HG02885 (cell line): Measurements from ENCODE around the gene WNK4.
A peak's percentile ranks its signal among the peaks of the same experiment; 100 is the strongest.

Experiments
- ATAC-seq: cut with Tn5 transposase; IDR thresholded peaks from one replicate; pipeline ENCODE4 v1.9.1; 2021; ENCODE audit warnings: mild to moderate bottlenecking; ENCODE audit not compliant: unreplicated experiment, poor library complexity

WNK4 gene

DNA sequence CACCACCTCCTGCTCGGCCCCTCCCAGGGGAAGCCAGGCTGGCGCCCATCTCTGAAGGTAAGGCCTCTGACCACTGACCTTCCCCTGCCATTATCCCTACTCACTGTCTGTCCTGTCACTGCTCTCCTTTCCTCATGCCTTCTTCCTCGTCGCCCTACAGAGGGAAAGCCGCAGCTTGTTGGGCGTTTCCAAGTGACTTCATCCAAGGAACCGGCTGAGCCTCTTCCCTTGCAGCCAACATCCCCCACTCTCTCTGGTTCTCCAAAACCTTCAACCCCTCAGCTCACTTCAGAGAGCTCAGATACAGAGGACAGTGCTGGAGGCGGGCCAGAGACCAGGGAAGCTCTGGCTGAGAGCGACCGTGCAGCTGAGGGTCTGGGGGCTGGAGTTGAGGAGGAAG is 15.1 kb downstream of the WNK4 start:
- no peak for ATAC-seq

DNA sequence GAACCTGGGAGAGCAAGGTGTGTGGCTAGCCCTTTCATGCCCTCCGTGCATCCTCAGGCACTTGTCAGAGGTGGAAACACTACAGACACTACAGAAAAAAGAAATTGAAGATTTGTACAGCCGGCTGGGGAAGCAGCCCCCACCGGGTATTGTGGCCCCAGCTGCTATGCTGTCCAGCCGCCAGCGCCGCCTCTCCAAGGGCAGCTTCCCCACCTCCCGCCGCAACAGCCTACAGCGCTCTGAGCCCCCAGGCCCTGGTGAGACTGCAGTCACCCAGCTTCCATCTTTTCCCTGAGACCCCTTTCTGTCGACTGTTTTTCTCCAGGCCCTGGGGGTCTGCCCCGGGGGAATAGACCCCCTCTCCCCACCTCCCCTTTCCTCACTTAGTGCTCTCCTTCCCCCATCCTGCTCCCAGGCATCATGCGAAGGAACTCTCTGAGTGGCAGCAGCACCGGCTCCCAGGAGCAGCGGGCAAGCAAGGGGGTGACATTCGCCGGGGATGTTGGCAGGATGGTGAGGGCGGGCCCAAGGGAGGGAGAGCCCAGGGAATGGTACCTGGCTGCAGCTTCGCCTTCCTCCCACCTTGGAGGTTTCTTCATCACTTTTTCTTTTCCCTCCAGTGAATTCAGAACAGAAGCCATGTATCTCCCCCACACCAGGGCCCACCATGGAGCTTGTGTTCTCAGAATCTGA is 15.8 kb downstream of the WNK4 start:
- no peak for ATAC-seq

DNA sequence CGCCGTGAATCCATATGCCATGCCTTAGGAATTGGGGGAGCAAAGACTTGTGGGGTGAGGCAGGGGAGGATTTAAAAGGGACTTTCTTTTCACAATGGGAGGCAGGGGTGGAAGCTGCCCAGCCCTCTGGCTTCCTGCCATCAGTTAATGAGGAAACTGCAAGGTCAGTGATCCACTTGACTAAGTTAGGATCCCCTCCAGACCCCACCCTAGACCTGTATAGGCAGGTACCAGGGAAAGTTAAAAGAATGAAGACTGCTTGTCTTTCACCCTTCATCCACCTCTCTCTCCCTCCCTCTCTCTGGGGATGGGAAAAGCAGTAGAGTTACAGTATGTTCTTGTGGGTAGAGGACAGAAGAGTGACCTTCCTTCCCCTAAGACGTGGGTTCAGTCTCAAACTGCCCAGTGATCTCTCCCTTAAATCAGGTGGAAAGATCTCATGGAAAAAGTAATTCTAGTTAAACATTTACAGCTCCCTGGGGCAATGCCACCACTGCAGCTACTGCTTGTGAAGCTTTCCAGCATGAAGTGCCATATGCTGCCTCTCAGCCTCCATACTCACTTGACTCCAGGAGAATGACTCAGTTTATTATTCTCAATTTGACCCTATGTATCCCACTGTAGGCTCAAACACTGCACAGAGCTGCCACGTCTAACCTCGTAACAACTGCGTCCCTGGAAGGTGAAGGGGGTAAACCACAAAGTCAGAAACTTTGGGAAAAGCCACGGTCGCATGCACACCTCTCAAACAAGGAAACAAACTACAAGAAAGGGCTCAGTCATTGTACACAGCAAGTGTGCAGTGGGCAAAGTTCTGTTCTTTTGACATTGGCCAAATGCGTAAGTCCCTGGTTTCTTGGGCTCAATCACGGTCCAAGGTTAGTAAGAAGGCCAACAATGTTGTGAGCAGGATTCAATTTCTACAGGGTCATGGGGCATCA is 16.9 kb downstream of the WNK4 start:
- no peak for ATAC-seq

DNA sequence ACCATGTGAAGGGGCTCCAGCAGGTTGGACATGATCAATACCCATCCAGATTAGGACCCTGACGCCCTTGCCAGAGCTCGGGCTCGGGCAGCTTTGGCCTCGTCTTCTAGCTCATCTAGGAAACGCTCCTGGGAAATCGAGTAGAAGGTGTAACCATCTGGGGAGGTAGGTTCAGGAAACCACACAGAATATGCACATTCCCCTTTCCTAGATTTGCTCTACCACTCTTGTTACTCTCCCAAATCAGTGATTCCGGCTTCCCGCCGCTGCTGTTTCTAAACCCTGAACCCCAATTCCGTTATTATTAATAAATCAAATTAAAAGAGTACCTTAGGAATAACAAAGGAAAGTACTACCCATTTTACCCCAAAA is 17.6 kb downstream of the WNK4 start:
- ATAC-seq: no peak

DNA sequence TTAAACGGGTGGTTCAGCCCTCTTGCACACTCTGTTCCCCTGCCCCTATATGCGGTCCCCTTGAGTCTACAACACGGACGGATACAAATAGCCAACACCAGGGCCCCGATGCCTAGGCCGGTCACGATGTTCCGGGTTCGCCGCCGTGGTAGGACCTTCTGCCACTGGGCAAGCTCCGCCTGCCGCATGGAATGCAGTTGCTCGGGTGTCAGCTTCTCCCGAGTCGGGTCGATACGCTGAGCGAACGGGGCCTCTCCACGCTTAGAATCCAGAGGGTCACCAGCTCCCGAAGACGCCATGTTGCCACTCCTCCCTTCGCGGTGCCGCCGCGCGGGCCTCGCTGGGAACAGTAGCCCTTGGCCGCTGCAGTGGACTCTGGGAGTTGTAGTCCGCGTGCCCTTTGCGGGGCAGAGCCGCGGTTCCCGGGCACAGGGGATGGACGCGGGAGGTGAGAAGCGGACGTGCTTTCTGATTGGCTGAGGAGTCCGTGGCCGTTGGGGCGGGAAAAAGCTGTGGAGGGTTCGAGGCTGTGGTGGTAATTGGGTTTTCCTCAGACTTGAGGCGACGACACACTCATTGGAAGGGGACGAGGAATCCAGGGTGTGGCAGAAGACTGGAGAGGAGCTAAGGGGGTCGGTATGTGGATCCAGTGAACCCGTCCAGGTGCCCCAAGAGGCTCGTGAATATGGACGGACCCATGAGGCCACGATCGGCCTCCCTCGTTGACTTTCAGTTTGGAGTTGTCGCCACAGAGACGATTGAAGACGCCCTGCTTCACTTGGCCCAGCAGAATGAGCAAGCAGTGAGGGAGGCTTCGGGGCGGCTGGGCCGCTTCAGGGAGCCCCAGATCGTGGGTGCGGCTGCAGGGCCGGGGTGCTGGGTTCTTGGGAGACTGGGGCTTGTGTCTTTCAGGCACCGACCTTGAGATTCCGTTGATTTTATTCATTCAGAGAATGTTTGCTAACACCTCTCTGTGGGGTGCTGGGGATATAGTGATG is 18.3 kb downstream of the WNK4 start, which contains the start of the genes CNTD1 and COA3:
Gene CNTD1 (plus strand): TSS at position 479 of the 998 bp plus-strand sequence. CDS start 207 bp downstream, at position 686.
Gene COA3 (minus strand): TSS at position 322 of the 998 bp plus-strand sequence. CDS start 23 bp downstream, at position 299.
- peak; percentile 85 for ATAC-seq

DNA sequence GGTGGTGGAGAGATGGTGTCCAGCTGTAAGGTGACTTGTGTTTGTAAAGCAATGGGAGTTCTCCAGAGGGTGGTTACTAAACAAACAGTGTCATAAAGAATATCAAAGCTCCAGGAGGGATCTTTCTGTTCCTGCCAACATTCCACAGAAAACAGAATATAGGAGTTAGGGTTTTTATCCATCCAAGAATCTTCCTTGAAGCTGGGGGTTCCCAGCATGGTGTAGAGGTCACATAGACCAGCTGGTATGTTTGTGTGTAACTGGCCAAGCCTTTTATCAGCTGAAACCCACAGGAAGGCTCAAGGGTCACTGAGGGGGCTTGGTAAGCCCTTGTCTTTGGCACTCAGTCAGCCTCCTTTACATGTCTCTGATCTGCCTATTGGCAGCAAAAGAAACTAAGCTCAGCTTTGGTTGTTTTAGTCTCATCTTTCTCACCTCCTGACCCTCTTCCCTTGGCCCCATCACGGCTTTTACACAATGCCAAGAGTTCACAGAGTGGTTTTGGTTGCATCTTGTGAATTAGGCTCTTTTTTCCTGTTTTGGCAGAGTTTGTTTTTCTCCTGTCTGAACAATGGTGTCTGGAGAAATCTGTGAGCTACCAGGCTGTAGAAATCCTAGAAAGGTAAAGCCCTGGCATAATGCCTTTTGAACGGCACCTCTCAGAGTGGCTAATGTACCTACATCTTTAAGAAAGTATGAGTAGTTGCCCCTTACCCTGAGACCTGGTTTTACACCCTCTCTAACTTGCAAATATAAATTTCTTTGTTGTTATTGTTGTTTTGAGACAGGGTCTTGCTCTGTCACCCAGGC is 22.9 kb downstream of the WNK4 start:
- ATAC-seq: no peak

DNA sequence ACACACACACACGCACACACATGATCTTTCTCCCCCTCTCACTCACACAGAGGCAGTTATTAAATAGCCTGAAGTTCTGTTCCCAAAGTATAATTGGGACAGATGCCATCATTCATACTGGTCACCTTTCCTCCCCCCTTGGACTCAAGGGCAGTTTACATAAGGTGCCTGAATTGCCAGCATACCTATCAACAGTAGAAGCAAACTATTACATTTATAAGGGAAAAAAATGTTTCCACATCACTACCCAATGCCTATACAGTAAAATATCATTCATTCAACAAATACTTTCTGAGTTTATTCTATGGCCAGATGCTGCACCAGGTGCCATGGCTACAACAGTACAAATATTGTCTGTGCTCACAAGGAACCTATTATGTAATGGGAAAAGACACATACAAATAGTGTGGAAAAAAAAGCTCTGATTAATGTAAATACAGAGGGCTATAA is 24.5 kb downstream of the WNK4 start:
- ATAC-seq: no peak

DNA sequence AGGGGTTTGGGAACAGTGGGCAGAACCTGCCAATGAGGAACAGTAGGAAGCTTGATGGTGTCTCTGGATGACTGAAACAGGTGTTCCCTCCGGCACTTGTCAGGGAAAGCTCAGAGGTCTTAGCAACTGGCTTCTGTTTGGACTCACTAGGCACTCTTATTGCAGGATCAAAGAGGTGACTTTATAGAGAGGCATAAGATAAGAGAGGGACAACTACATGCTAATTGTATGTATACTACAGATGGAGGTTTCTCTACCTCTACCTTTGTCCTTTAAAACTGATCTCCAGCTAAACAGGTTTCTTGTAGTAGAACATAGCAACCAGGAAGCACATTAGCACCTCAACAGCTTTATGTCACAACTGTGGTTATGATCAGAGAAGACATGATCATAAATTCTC is 25.8 kb downstream of the WNK4 start:
- no peak for ATAC-seq

DNA sequence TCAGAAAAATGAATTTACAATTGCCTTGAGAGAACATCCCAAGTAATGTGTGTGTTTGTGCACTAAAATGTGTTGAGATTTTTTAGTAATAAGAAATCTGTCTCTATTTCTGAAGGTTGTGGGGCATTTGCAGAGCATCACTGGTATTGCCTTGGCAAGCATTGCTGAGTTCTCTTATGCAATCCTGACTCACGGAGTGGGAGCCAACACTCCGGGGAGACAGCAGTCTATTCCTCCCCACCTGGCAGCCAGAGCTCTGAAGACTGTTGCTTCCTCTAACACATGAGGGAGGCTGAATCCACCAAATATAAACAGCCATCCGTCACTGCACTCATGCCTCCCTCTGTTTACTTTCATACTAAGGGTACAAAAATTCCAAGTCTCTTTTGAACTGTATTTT is 28.8 kb downstream of the WNK4 start:
- no peak for ATAC-seq

DNA sequence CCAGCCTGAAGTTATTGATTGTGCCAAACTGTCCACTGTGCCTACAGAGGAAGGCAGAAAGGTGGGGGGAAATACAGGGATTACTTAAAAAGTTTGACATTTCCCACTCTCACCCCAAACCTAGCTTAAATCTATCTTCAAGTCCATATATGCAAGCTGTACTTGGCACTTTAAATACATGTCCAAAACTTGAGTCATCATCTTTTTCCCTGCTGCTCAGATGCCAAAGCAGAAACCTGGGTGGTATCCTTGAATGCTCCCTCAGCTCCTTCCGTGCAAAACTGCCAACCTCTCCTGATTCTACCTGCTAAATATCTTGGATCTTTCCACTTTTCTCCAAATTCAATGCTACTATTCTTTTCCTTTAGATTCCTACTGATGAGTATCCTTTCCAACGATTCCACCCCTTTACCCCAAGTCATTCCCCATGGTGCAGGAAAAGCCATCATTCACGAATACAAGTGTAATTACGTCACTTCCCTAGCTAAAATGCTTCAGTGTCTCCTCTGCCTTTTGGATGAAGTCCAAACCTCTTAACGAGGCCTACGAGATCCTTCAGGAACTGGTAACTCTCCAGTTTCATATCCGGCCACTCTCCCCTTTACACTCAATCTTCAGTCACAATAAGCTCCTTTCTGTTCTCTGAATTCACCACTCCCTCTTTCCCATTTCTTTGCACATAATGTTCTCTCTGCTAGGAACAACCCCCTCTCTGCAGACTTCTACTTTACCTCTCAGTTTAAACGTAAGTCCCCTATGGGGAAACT is 34.4 kb downstream of the WNK4 start:
- ATAC-seq: no peak

DNA sequence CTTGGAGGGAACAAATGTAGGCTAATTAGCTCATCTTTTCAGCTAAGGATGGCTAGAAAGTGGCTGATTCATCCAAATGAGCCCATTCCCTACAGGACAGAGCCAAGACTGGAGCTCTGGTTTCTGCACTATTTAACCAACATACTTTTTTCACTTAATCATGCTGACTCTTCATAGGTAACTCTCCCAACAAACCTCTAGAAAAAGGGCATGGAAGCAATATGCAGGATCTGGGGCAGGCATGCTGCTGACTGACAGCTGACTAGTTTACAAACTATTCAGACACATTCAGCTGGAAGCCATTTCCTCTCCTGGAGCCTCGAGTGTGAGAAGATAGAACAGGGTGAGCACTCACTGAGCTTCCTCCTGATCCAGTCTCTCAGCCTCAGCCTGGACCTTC is 37.5 kb downstream of the WNK4 start:
- ATAC-seq: no peak

DNA sequence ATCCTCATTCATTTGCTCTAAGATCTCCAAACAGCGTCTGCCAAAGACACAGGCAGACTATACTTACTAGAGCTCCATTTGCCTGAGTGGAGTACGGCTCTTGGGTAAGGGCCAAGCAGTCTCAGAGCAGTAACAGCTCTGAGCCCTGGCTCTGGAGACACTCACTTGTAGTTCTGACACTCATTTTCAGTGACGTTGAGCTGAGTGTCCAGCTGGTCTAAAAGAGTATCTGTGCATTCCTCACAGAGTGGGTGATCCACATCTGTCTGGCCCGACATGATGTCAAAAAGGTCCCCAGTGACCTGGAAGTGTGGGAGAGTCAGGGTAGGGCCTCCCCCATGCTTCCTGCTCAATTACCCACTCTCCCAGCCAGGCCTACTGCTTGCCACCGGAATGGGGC is 38.0 kb downstream of the WNK4 start:
- no peak for ATAC-seq

DNA sequence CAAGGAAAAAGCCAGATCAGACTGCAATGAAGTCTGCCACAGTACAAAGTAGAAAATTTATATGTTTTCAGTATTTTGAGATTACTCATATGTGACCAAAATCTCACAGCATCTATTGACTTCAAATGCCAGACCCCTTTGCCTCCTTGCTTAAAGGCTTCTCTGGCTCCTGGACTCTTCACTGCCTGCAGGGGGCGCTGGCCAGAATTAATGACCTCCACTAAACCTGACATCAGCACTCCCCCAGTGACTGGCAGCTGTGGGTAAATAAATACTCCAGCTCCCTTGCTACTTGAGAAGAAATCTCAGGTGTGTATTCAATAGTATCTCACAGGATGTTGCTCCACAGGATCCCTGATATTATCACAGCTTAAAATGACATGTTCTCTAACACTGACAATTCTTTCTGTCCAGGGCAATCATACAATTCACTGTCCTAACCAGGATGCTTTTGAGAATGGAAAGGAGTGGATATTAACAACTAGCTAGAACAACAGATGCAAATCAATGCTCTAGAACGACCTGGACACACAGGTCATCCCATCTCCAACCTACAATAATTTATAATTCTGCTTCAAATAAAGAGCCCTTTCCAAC is 39.6 kb downstream of the WNK4 start:
- ATAC-seq: no peak

DNA sequence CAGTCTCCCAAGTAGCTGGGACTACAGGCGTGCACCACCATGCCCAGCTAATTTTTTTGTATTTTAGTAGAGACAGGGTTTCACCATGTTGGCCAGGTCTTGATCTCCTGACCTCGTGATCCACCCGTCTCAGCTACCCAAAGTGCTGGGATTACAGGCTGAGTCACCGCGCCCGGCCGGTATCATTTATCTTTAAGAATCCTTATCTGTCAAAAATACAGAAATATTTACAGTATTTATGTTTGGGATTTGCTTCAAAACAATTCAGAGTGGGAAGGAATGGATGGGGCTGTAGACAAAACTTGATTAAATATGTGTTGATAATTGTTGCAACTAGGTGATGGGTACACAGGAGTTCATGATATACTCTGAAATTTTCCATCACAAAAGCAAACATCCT is 40.8 kb downstream of the WNK4 start:
- ATAC-seq: no peak

DNA sequence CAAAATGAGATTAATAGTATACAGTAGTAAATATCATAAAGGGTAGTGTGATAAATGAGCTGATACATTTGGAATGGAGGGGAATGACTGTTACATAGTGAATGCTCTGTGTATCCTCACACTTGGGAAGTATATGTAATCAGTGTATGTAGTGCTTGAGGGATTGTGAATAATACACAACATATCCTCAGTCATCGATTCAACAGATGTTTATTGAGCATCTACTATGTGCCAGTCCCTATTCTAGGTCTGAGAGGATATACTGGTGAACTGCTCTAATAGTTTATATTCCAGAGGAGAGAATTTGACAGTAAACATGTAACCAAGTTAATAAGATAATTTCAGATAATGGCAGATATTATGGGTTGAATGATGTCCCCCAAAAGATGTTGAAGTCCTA is 47.1 kb downstream of the WNK4 start:
- ATAC-seq: no peak

DNA sequence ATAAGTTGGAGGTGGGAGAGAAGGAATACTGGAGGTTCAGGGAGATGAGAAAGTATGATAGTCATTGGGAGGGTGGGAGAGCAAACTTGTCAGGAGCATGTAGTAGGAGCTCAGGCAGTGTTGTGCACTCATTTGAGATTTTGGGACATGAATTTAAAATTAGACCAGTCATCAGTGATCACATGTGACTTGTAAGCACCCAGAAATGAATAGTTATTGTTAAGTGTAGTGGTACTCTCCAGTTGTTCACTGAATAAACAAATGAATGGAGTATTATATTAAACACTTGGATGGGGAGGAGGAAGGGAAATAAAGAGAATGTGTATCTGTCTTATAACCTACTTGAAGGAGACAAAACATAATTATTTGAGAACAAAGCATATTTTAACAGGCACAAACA is 50.6 kb downstream of the WNK4 start:
- no peak for ATAC-seq

DNA sequence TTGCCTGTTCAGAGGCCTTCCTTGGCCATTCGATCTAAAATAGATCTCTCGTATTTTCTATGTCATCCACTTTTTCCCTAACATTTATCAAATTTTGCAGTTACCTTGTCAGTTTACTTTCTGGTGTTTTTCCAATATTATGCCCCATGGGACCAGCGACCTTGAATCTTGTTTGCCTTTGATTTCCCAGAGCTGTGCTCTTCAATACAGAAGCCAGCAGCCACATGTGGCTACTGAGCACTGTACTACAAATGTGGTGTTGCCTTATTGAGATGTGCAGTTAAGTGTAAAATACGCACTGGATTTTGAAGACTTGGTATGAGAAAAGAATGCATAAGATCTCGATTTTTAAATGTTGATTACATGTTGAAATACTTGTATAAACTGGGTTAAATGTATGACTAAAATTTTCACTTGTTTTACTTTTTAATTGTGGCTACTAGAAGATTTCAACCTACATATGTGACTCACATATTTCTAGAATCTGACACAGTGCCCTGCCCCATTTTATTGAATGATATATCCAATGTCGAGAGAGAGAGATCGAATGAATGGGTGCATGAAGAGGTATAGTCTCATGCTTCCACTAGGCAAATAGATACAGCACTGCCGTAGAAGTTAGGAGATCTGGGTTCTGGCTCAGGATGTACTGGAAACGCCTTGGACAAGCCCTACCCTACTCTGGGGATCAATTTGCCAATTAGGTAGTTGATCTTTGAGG is 52.0 kb downstream of the WNK4 start:
- ATAC-seq: no peak
